Measurements from ENCODE around the gene MSANTD7.
A peak's percentile ranks its signal among the peaks of the same experiment; 100 is the strongest.

Gene MSANTD7, protein sequence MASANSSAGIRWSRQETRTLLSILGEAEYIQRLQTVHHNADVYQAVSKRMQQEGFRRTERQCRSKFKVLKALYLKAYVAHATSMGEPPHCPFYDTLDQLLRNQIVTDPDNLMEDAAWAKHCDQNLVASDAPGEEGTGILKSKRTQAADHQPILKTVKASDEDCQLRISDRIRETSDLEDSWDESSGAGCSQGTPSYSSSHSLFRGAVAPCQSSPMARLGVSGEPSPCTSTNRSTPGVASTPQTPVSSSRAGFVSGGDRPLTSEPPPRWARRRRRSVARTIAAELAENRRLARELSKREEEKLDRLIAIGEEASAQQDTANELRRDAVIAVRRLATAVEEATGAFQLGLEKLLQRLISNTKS

DNA sequence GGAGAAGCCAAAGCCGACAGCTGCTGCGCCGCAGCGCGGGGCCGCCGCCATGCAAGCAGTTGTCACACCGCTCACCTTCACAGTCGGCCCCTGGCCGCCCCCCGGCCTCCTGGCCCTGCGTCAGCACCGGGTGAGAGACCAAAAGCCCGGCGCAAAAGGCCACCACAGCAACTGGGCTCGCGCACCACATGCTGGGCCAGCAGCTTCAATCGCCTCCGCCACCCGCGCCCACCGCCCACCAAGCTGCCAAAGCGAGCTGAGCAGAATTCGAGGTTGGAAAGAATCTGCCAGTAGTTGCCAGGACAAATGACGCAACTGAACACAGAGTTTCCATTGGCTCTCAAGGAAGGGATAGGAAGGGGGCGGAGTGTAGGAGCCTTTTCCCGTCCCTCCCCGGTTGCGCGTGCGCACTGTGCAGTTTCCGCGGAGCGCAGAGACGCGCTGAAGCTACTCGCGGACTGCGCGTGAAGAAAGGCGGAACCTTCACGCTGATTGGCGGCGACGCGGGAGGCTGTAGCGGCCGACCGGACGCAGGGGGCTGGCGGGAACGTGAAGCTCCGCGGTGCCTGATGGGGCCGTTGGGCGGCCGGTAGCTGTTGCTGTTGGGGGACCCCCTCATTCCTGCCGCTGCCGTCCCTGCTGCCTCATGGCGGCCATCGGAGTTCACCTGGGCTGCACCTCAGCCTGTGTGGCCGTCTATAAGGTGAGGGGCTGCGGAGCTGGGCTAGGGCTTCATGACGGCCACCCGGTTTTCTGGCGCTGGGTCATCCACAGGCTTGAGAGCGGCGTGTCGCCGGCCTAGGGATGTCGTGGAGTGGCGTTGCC, at the start of gene MSANTD7, which contains the start of the genes CDNF and HSPA14:
Gene MSANTD7 (plus strand): TSS at position 550 of the 825 bp plus-strand sequence. CDS start 3,979 bp downstream, outside the sequence.
Gene CDNF (minus strand): TSS at position 281 of the 825 bp plus-strand sequence. CDS start 91 bp downstream, at position 190.
Gene HSPA14 (plus strand): TSS at position 550 of the 825 bp plus-strand sequence. CDS start 97 bp downstream, at position 647.
- H4K20me1 ChIP-seq (ENCODE audit: insufficient read depth, low read length) = no peaks in the 10 kb centered on the region
- TF ChIP-seq EZH2 (optimal IDR thresholded peaks at IDR 0.05; ENCODE audit: low read depth, low read length) (no peak), EZH2phosphoT487 (IDR thresholded peaks at IDR 0.05; ENCODE audit: low read length) (no peak)
- TF ChIP-seq, protein P1, sequence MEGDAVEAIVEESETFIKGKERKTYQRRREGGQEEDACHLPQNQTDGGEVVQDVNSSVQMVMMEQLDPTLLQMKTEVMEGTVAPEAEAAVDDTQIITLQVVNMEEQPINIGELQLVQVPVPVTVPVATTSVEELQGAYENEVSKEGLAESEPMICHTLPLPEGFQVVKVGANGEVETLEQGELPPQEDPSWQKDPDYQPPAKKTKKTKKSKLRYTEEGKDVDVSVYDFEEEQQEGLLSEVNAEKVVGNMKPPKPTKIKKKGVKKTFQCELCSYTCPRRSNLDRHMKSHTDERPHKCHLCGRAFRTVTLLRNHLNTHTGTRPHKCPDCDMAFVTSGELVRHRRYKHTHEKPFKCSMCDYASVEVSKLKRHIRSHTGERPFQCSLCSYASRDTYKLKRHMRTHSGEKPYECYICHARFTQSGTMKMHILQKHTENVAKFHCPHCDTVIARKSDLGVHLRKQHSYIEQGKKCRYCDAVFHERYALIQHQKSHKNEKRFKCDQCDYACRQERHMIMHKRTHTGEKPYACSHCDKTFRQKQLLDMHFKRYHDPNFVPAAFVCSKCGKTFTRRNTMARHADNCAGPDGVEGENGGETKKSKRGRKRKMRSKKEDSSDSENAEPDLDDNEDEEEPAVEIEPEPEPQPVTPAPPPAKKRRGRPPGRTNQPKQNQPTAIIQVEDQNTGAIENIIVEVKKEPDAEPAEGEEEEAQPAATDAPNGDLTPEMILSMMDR (IDR thresholded peaks at IDR 0.05; ENCODE audit: low read length) = no peak
- H3K27ac ChIP-seq (ENCODE audit: low read length) = peak within 1 kb of the TSS; percentile 71
- peak within 1 kb of the TSS; percentile 85 for H3K4me2 ChIP-seq (ENCODE audit: low read depth, low read length)
- no peaks in the 10 kb centered on the region for H3F3A ChIP-seq (ENCODE audit: insufficient read depth, low read length)
- no peaks in the 10 kb centered on the region for H3K9me3 ChIP-seq (replicated peaks; ENCODE audit: insufficient read depth, low read length)
- no peaks in the 10 kb centered on the region for H3K9me2 ChIP-seq (replicated peaks; ENCODE audit: insufficient read depth, low read length)
- H3K9ac ChIP-seq (ENCODE audit: low read length) = peak within 1 kb of the TSS; percentile 98
- no peaks in the 10 kb centered on the region for H3K27me3 ChIP-seq (replicated peaks; ENCODE audit: insufficient read depth, low read length)
- peaks cover 7% of the 10 kb centered on the region for H3K36me3 ChIP-seq (replicated peaks; ENCODE audit: insufficient read depth, low read length)
- peak within 1 kb of the TSS; percentile 72 for H2AFZ ChIP-seq (ENCODE audit: low read length)
- peaks cover 48% of the 10 kb centered on the region for H3K79me2 ChIP-seq (ENCODE audit: low read length)
- H3K4me1 ChIP-seq (ENCODE audit: low read length) = peaks cover 4% of the 10 kb centered on the region; the same call in 1 of the 2 replicates
- H3K4me3 ChIP-seq (ENCODE audit: low read length) = peak within 1 kb of the TSS; percentile 98
- peak; percentile 100 for DNase-seq

DNA sequence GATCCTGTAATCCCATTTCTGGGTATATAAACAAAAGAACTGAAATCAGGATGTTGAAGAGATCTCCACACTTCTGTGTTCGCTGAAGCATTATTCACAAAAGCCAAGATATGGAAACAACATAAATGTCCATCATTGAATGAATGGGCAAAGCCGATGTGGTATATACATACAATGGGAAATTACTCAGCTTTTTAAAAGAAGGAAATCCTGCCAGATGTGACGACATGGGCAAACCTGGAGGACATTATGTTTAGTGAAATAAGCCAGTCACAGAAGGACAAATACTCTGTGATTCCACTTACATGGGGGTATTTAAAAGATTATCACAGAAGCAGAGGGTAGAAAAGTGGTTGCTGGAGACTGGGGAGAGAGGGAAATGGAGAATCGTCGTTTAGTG, 39.5 kb upstream of the MSANTD7 start:
- H2AFZ ChIP-seq (ENCODE audit: low read length) = no peak overlapping the region
- no peaks in the 10 kb centered on the region for H3K27me3 ChIP-seq (replicated peaks; ENCODE audit: insufficient read depth, low read length)
- no peaks in the 10 kb centered on the region for H3K79me2 ChIP-seq (ENCODE audit: low read length)
- H3K27ac ChIP-seq (ENCODE audit: low read length) = no peak overlapping the region
- TF ChIP-seq EZH2 (optimal IDR thresholded peaks at IDR 0.05; ENCODE audit: low read depth, low read length) = no peak
- TF ChIP-seq, protein P1 (IDR thresholded peaks at IDR 0.05; ENCODE audit: low read length) = no peak
- no peak for TF ChIP-seq EZH2phosphoT487 (IDR thresholded peaks at IDR 0.05; ENCODE audit: low read length)
- peaks cover 6% of the 10 kb centered on the region; the same call in 1 of the 2 replicates for H3K4me1 ChIP-seq (ENCODE audit: low read length)
- no peak overlapping the region for H3K4me3 ChIP-seq (ENCODE audit: low read length)
- H3K9me2 ChIP-seq (replicated peaks; ENCODE audit: insufficient read depth, low read length) = no peaks in the 10 kb centered on the region
- H4K20me1 ChIP-seq (ENCODE audit: insufficient read depth, low read length) = no peaks in the 10 kb centered on the region
- no peaks in the 10 kb centered on the region for H3K9me3 ChIP-seq (replicated peaks; ENCODE audit: insufficient read depth, low read length)
- no peaks in the 10 kb centered on the region for H3K36me3 ChIP-seq (replicated peaks; ENCODE audit: insufficient read depth, low read length)
- H3K4me2 ChIP-seq (ENCODE audit: low read depth, low read length) = no peak overlapping the region
- DNase-seq = no peak
- H3F3A ChIP-seq (ENCODE audit: insufficient read depth, low read length) = no peaks in the 10 kb centered on the region
- H3K9ac ChIP-seq (ENCODE audit: low read length) = no peak overlapping the region

DNA sequence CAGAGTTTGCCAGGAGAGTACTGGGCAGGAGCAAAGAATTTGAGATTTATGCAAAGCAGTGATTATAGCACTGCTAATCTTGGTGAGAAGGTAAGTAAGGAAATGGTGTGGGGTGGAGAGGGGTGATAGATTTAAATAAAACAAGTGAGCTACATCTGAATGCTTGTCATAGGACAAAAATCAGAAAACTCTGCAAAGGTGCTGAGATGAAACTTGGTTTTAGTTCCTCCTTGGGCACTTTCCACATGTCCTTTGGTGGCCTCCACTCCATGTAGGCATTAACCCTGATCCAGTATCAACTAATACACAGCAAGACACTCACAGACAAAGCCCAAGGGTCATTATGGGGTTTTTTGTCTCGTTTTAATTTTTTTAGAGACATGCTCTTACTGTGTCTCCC, 37.7 kb upstream of the MSANTD7 start:
- no peaks in the 10 kb centered on the region for H3K9me2 ChIP-seq (replicated peaks; ENCODE audit: insufficient read depth, low read length)
- H3K27me3 ChIP-seq (replicated peaks; ENCODE audit: insufficient read depth, low read length) = no peaks in the 10 kb centered on the region
- no peak overlapping the region; the same call in 1 of the 2 replicates for H3K27ac ChIP-seq (ENCODE audit: low read length)
- no peaks in the 10 kb centered on the region for H4K20me1 ChIP-seq (ENCODE audit: insufficient read depth, low read length)
- H3K9me3 ChIP-seq (replicated peaks; ENCODE audit: insufficient read depth, low read length) = no peaks in the 10 kb centered on the region
- H3K4me1 ChIP-seq (ENCODE audit: low read length) = peaks cover 6% of the 10 kb centered on the region; the same call in 1 of the 2 replicates
- no peak for TF ChIP-seq EZH2 (optimal IDR thresholded peaks at IDR 0.05; ENCODE audit: low read depth, low read length)
- TF ChIP-seq, protein P1 (IDR thresholded peaks at IDR 0.05; ENCODE audit: low read length) = no peak
- no peak for TF ChIP-seq EZH2phosphoT487 (IDR thresholded peaks at IDR 0.05; ENCODE audit: low read length)
- DNase-seq = no peak
- H2AFZ ChIP-seq (ENCODE audit: low read length) = no peak overlapping the region
- no peak overlapping the region for H3K4me3 ChIP-seq (ENCODE audit: low read length)
- H3K36me3 ChIP-seq (replicated peaks; ENCODE audit: insufficient read depth, low read length) = no peaks in the 10 kb centered on the region
- H3K79me2 ChIP-seq (ENCODE audit: low read length) = no peaks in the 10 kb centered on the region
- no peak overlapping the region for H3K9ac ChIP-seq (ENCODE audit: low read length)
- no peak overlapping the region for H3K4me2 ChIP-seq (ENCODE audit: low read depth, low read length)
- no peaks in the 10 kb centered on the region for H3F3A ChIP-seq (ENCODE audit: insufficient read depth, low read length)
